PC-9 (cell line): ENCODE results near the gene ABCC3. TPM values are rescaled to one million over a fixed set of nuclear protein-coding genes. Genes with fewer than 3 reads are reported as not detected.
A peak's percentile ranks its signal among the peaks of the same experiment; 100 is the strongest.

Experiments used
- BruUV-seq: library from RNA; stranded (reverse); fragments of 400-500 nt; replicated peaks from 2 replicates; lab custom pipeline; 2021; lab: Mats Ljungman, UMichigan
- CTCF ChIA-PET: fragments of 300-600 bp; sonication (Branson Sonifier 250); formaldehyde crosslinking; loops from one replicate; lab custom pipeline; 2022; ENCODE audit warnings: antibody characterized with exemption; lab: Charles Lee
- POLR2A ChIA-PET: fragments of 300-600 bp; sonication (Branson Sonifier 250); formaldehyde crosslinking; loops from one replicate; lab custom pipeline; 2022; ENCODE audit warnings: antibody characterized with exemption; ENCODE audit not compliant: unreplicated experiment; lab: Charles Lee
- DNase-seq, 2 experiments: peaks; one replicate each; pipeline versions ENCODE4 v3.0.0 to v3.0.0-alpha.2; 2015 to 2022; ENCODE audit warnings: mixed read lengths in 1 of 2
- H2AFZ ChIP-seq: fragments of 200-600 bp; sonication (generic); 2 replicates; pipeline ENCODE4 v1.8.1; 2017; ENCODE audit warnings: antibody characterized with exemption
- H3F3A ChIP-seq: fragments of 200-600 bp; sonication (generic); 2 replicates; pipeline ENCODE4 v1.8.1; 2017; ENCODE audit warnings: antibody characterized with exemption, mild to moderate bottlenecking, low read depth; ENCODE audit not compliant: insufficient read depth
- H3K27ac ChIP-seq: fragments of 200-600 bp; sonication (generic); 2 replicates; pipeline ENCODE4 v1.6.1; 2016; ENCODE audit warnings: mixed run types
- H3K27me3 ChIP-seq: fragments of 200-600 bp; sonication (generic); 2 replicates; pipeline ENCODE4 v1.6.1; 2016; ENCODE audit warnings: low read depth, mixed run types; ENCODE audit not compliant: insufficient read depth
- H3K36me3 ChIP-seq: fragments of 200-600 bp; sonication (generic); 2 replicates; pipeline ENCODE4 v1.6.1; 2016; ENCODE audit warnings: low read depth, mixed run types
- H3K4me1 ChIP-seq: fragments of 200-600 bp; sonication (generic); replicated peaks from 2 replicates; pipeline ENCODE4 v1.6.1; 2016; ENCODE audit warnings: mixed run types; ENCODE audit not compliant: insufficient read depth
- H3K4me2 ChIP-seq: fragments of 200-600 bp; sonication (generic); 2 replicates; pipeline ENCODE4 v1.6.1; 2017; ENCODE audit warnings: mixed run types
- H3K4me3 ChIP-seq: fragments of 200-600 bp; sonication (generic); 2 replicates; pipeline ENCODE4 v1.6.1; 2016; ENCODE audit warnings: mixed run types
- H3K79me2 ChIP-seq: fragments of 200-600 bp; sonication (generic); 2 replicates; pipeline ENCODE4 v1.6.1; 2017; ENCODE audit warnings: low read depth, mixed run types
- H3K9me2 ChIP-seq: fragments of 200-600 bp; sonication (generic); 2 replicates; pipeline ENCODE4 v1.8.1; 2017; ENCODE audit warnings: mild to moderate bottlenecking; ENCODE audit not compliant: insufficient read depth
- H3K9me3 ChIP-seq: fragments of 200-600 bp; sonication (generic); 2 replicates; pipeline ENCODE4 v1.8.1; 2016; ENCODE audit warnings: low read depth; ENCODE audit not compliant: insufficient read depth
- H4K20me1 ChIP-seq: fragments of 200-600 bp; sonication (generic); 2 replicates; pipeline ENCODE4 v1.8.1; 2017; ENCODE audit not compliant: insufficient read depth
- CTCF ChIP-seq: fragments of 200-600 bp; sonication (generic); conservative IDR thresholded peaks from 2 replicates; pipeline ENCODE4 v1.6.1; 2017; ENCODE audit warnings: mixed run types, antibody characterized with exemption, mild to moderate bottlenecking, moderate library complexity
- EZH2 ChIP-seq: fragments of 200-600 bp; sonication (generic); IDR thresholded peaks from 2 replicates; pipeline ENCODE4 v1.8.0; 2017; ENCODE audit warnings: antibody characterized with exemption, low read depth
- intact Hi-C: fragments of 100-400 bp; cut with micrococcal nuclease; formaldehyde crosslinking; loops from one replicate; pipeline ENCODE4 v1.10.0; 2022; ENCODE audit not compliant: unreplicated experiment
- total RNA-seq: library from RNA; stranded (reverse); gene quantifications from 2 replicates; pipeline ENCODE4 v1.2.3, GENCODE V29; 2021

The ABCC3 gene
- total RNA-seq, 1 experiment from 2014 or later, result 221 TPM

- no TSS peak for BruUV-seq
- Histone ChIP-seq H3K9me2 (no peaks in the 10 kb centered on the region), H3K79me2 (peaks cover 96% of the 10 kb centered on the region), H3K27me3 (no peaks in the 10 kb centered on the region), H2AFZ (no peak overlapping the region), H3K9me3 (no peaks in the 10 kb centered on the region), H3K4me3 (no peak overlapping the region), H3K27ac (peak overlapping the region; percentile 38), H3K4me1 (0 out of 2 replicates have a peak, but pooled peaks cover 12% of the 10 kb centered on the region), H3K4me2 (no peak overlapping the region), H3K36me3 (peaks cover 56% of the 10 kb centered on the region), H3F3A (peaks cover 89% of the 10 kb centered on the region), H4K20me1 (no peaks in the 10 kb centered on the region; the same call in 1 of the 2 replicates)
- intact Hi-C loops, result no loop called here
- peak in 1 of 2 experiments; percentile 80 for DNase-seq
- TF ChIP-seq CTCF (no peak), EZH2 (no peak)
- ChIA-PET POLR2A (interaction anchor here (0.6 to 0.7 kb wide), 3 partner anchors 130 to 543 kb away, joined by 3 to 13 read pairs (median 7); no protein-coding TSS in a partner anchor), CTCF (no interaction called here)
These were observed 14.6 kb downstream of the ABCC3 start for GRCh38 chr17:50649042-50649908.

GRCh38 chr17:50651661-50652060 lies 17.0 kb downstream of the ABCC3 start:
- CTCF ChIA-PET, result no interaction called here
- Histone ChIP-seq H3K27me3 (no peaks in the 10 kb centered on the region), H3K27ac (peak overlapping the region; percentile 30; the same call in 1 of the 2 replicates), H3K4me1 (peaks cover 18% of the 10 kb centered on the region; the same call in 1 of the 2 replicates), H3K9me2 (no peaks in the 10 kb centered on the region), H3K79me2 (peaks cover 82% of the 10 kb centered on the region), H4K20me1 (no peaks in the 10 kb centered on the region), H2AFZ (no peak overlapping the region), H3K9me3 (no peaks in the 10 kb centered on the region), H3K36me3 (peaks cover 42% of the 10 kb centered on the region), H3K4me3 (no peak overlapping the region), H3K4me2 (no peak overlapping the region), H3F3A (peaks cover 80% of the 10 kb centered on the region; the same call in 1 of the 2 replicates)
- intact Hi-C loops, result no loop called here
- POLR2A ChIA-PET, result interaction anchor here (0.6 kb wide), 1 partner anchor 215 kb away, joined by 3 read pairs; no protein-coding TSS in a partner anchor
- BruUV-seq, result no TSS peak
- DNase-seq, result no peak
- TF ChIP-seq CTCF (no peak), EZH2 (no peak)

- Histone ChIP-seq H3K4me3 (no peak overlapping the region), H3K27me3 (no peaks in the 10 kb centered on the region), H3K79me2 (peaks cover 70% of the 10 kb centered on the region), H2AFZ (no peak overlapping the region), H3K9me2 (no peaks in the 10 kb centered on the region), H4K20me1 (no peaks in the 10 kb centered on the region), H3K4me2 (no peak overlapping the region), H3K4me1 (peaks cover 38% of the 10 kb centered on the region), H3F3A (peaks cover 80% of the 10 kb centered on the region), H3K36me3 (peaks cover 31% of the 10 kb centered on the region), H3K27ac (no peak overlapping the region), H3K9me3 (no peaks in the 10 kb centered on the region)
- DNase-seq, result no peak
- intact Hi-C loops, result no loop called here
- CTCF ChIA-PET, result interaction anchor here (0.6 kb wide), 1 partner anchor 452 kb away, joined by 4 read pairs; the partner anchor contains the start of gene COL1A1
- BruUV-seq, result no TSS peak
- no peak for TF ChIP-seq CTCF
- TF ChIP-seq EZH2, result no peak
- POLR2A ChIA-PET, result interaction anchor here (0.6 kb wide), 1 partner anchor 8 kb away, joined by 3 read pairs; no protein-coding TSS in a partner anchor
These were observed 19.1 kb downstream of the ABCC3 start for GRCh38 chr17:50653738-50654137.
